ENCODE data around the gene ECHDC1. TPM values are rescaled to one million over a fixed set of nuclear protein-coding genes. Genes with fewer than 3 reads are reported as not detected.

ECHDC1 gene
- total RNA-seq, 3 donors from 2014 or later = 78.1 to 104 (median 102) TPM

DNA sequence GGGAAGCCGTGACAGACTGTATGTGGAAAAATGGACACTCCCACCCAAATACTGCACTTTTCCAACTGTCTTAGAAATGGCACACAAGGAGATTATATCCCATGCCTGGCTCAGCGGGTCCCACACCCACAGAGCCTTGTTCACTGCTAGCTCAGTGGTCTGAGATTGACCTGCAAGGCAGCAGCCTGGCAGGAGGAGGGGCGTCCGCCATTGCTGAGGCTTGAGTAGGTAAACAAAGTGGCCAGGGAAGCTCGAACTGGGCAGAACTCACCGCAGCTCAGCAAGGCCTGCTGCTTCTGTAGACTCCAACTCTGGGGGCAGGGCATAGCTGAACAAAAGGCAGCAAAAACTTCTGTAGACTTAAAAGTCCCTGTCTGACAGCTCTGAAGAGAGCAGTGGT, 88.1 kb downstream of the ECHDC1 start:
- ATAC-seq (no peak), DNase-seq (no peak)
- Histone ChIP-seq H3K4me3 (no peak overlapping the region), H3K36me3 (ENCODE audit: low read depth) (no peaks in the 10 kb centered on the region), H3K4me1 (ENCODE audit: low read depth) (no peaks in the 10 kb centered on the region), H3K9me3 (no peaks in the 10 kb centered on the region)
- TF ChIP-seq, protein P1, sequence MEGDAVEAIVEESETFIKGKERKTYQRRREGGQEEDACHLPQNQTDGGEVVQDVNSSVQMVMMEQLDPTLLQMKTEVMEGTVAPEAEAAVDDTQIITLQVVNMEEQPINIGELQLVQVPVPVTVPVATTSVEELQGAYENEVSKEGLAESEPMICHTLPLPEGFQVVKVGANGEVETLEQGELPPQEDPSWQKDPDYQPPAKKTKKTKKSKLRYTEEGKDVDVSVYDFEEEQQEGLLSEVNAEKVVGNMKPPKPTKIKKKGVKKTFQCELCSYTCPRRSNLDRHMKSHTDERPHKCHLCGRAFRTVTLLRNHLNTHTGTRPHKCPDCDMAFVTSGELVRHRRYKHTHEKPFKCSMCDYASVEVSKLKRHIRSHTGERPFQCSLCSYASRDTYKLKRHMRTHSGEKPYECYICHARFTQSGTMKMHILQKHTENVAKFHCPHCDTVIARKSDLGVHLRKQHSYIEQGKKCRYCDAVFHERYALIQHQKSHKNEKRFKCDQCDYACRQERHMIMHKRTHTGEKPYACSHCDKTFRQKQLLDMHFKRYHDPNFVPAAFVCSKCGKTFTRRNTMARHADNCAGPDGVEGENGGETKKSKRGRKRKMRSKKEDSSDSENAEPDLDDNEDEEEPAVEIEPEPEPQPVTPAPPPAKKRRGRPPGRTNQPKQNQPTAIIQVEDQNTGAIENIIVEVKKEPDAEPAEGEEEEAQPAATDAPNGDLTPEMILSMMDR (IDR thresholded peaks at IDR 0.05) = no peak
- intact Hi-C loops (cut with DNase I, micrococcal nuclease) = no loop called here

DNA sequence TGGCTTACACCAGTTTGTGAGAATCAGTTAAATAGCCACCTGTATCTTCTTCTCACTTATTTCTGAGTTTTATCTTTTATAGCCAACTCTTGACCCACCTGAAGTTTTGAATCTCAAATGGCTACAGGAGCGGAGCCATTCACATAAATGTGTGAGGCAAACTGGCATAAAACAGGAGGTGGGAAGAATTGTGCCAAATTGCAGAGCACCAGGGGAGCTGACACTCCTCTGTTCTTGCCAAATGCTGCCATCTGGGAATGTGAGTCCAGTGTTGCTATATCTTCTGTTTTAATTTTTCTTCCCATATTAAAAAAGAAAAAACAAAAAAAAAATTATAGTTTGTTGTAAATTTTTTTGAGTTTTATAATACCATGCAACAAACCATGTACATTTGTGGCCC, 93.8 kb downstream of the ECHDC1 start:
- intact Hi-C loops (cut with DNase I, micrococcal nuclease) = no loop called here
- TF ChIP-seq, protein P1 (IDR thresholded peaks at IDR 0.05) = no peak
- Histone ChIP-seq H3K4me3 (no peak overlapping the region), H3K9me3 (no peaks in the 10 kb centered on the region), H3K4me1 (ENCODE audit: low read depth) (no peaks in the 10 kb centered on the region), H3K36me3 (ENCODE audit: low read depth) (no peaks in the 10 kb centered on the region)
- DNase-seq (no peak), ATAC-seq (no peak)

DNA sequence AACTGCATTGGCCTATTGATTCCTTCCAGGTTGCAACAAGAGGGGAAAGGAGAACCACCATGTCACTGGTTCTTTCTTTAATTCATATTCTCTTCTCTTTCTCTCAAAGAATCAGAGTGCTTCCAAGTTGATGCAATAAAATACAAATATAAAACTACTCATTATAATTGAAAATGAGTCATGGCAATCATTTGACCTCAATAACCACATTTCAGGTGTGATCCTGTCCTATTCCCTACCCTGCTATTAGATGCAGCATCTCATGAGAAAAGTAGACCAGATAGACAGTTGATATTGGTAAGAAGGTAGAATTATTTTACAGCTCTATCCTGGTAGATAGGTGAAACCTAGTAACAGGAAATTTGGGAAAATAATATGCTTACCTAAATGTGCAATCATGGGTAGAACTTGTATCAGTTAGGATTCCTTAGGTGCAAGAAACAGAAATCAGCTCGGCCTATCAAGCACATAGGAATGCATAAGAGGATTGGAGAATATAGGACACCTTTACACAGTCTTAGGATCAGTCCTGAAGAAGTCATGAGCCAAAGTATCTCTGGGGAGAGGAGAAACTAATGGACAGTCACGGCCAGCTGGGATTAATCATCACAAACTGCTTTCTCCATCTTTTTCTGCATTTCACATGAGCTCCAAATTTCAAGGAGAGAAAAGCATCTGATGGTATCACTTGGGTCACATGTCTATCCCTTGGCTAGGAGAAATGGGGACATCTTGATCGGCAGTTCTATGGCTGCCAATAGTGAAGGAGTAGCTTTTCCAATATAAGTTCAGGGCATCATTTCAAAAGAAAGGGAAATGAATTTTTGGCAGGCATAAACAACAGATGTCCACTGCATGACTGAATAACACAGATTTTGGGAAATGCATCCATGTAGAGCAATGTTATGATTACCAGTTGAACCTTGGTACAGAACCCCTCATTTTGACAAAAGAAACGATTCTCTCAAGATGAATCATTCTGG, 96.0 kb downstream of the ECHDC1 start:
- DNase-seq (no peak), ATAC-seq (no peak)
- Histone ChIP-seq H3K4me3 (no peak overlapping the region), H3K9me3 (no peaks in the 10 kb centered on the region), H3K36me3 (ENCODE audit: low read depth) (no peaks in the 10 kb centered on the region), H3K4me1 (ENCODE audit: low read depth) (no peaks in the 10 kb centered on the region)
- TF ChIP-seq, protein P1 (IDR thresholded peaks at IDR 0.05) = no peak
- intact Hi-C loops (cut with DNase I, micrococcal nuclease) = no loop called here

DNA sequence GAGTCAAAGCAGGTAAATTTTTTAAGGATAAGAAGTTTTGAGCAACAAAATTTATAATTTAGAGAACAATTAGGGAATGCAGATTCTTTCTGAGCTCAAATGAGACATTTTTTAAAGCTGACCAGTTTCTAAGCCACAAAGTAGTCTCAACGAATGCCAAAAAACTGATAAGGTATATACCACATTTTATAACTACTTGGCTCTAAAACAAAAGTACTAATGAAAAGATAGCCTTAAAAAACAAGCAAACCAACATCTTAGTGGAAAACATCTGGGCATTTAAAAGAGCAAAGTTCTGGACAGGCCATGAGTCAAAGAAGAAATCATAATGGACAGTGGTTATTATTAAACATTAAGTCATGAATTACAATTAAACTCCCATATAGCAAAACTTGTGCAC, 99.9 kb downstream of the ECHDC1 start:
- intact Hi-C loops (cut with DNase I, micrococcal nuclease) = no loop called here

More for the DNA sequence above, 99.9 kb downstream of the ECHDC1 start:
- DNase-seq (no peak), ATAC-seq (no peak)
- no peak overlapping the region for H3K4me3 ChIP-seq
- no peaks in the 10 kb centered on the region for H3K36me3 ChIP-seq (ENCODE audit: low read depth)
- TF ChIP-seq, protein P1 (IDR thresholded peaks at IDR 0.05) = no peak
- no peaks in the 10 kb centered on the region for H3K9me3 ChIP-seq
- no peaks in the 10 kb centered on the region for H3K4me1 ChIP-seq (ENCODE audit: low read depth)

Other genes starting within 250 kb of the ECHDC1 start
- gene RSPO3, start 224.9 kb downstream of the ECHDC1 start, total RNA-seq = 10 to 100 TPM in 1 of 3 donors, 1 to 10 TPM in 2; 1.5 to 12.0 (median 9.1) TPM
- gene RNF146, start 76.7 kb downstream of the ECHDC1 start, total RNA-seq = 10 to 100 TPM; 25.1 to 48.6 (median 29.5) TPM
- 10 to 100 TPM in 1 of 3 donors, 1 to 10 TPM in 2; 1.1 to 25.0 (median 2.4) TPM for gene KIAA0408, start 115.8 kb upstream of the ECHDC1 start, total RNA-seq
- not detected for gene C6orf58, start 233.6 kb upstream of the ECHDC1 start, total RNA-seq

Data from mucosa of descending colon (tissue), 3 donors.